ENCODE measurements around the gene HUS1.

DNA sequence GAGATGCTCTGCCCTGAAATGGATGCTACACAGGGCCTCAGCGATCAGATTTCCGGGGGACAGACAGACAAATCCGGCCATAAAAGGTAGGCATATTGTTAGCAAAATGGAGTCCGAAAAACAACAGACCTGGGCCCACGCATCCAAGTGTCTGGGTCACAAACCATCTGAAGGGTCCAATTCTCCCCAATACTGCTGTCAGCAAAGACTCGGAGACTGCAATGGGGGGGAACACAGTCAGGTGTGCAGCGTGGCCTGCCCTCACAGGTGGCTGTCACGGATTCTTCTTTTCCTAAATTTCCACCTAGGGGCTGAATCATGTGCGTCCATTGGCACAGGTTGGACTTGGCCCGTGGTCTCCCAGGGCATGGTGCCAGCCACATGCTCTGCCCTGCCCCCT is 44.1 kb downstream of the HUS1 start:
- TF ChIP-seq POLR2A (IDR thresholded peaks at IDR 0.05; ENCODE audit: low read depth, low read length): no peak
- TF ChIP-seq TAF1 (IDR thresholded peaks at IDR 0.05; ENCODE audit: borderline replicate concordance, low read depth, low read length): no peak
- TF ChIP-seq POLR2AphosphoS5 (IDR thresholded peaks at IDR 0.05; ENCODE audit: low read depth, low read length): no peak

Data from GM12892 (cell line).